HUDEP-2 (cell line): ENCODE data around the gene KDM6A.
"Not testable (repeated sequence)": the region's sequence is repeated elsewhere in the genome, so short reads cannot be mapped to it uniquely, and the experiment has no call there.

Source experiments
- DNase-seq, 76 experiments: peaks; one replicate each; lab custom pipeline; 2025; ENCODE audit not compliant: unreplicated experiment in 76 of 76; lab: John Stamatoyannopoulos, UW

Gene KDM6A

DNA sequence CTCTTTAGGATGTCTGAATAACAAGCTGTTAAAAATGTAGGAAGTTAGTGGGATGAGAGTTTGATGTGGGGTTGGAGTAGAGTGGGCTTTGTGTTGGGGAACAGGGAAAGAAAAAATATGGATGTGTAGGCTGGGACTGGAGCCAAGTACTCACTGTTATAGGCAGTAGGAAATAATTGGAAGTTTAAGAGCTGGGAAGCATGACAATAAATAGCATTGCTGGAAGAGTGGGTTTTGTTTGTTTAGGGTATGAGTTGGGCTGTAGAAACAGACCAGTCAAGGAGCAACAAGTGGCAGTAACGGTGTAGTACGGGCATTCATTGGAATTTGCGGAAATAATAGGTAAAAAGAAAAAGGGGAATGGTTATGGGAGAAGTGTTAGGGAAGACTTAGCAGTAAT is 81.6 kb downstream of the KDM6A start:
- DNase-seq = no peak

- DNase-seq = no peak
Measured at GRCh38 chrX:44957848-44958247, 84.9 kb downstream of the KDM6A start.

GRCh38 chrX:44958480-44958879 is 85.5 kb downstream of the KDM6A start:
- no peak for DNase-seq

- no peak for DNase-seq
Measured at GRCh38 chrX:44961817-44962607, 89.0 kb downstream of the KDM6A start.

DNA sequence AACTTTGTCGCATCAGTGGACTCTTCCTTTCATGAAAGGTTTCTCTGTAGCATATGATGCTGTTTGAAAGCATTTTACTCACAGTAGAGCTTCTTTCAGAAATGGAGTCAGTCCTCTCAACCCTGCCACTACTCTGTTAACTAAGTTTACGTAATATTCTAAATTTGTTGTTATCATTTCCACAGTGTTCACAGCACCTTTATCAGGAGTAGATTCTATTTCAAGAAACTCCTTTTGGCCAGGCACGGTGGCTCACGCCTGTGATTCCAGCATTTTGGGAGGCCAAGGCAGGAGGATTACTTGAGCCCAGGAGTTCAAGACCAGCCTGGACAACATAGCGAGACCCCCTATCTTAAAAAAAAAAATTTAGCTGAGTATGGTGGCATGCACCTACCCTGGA is 90.0 kb downstream of the KDM6A start:
- no peak for DNase-seq

GRCh38 chrX:44967221-44967620 is 94.2 kb downstream of the KDM6A start:
- DNase-seq = no peak

- DNase-seq = no peak
Measured at GRCh38 chrX:44970709-44971108, 97.7 kb downstream of the KDM6A start.

- DNase-seq = peak in 61 of 76 experiments; percentile 0 to 58 (median 11)
Measured at GRCh38 chrX:44971674-44972073, 98.7 kb downstream of the KDM6A start.

DNA sequence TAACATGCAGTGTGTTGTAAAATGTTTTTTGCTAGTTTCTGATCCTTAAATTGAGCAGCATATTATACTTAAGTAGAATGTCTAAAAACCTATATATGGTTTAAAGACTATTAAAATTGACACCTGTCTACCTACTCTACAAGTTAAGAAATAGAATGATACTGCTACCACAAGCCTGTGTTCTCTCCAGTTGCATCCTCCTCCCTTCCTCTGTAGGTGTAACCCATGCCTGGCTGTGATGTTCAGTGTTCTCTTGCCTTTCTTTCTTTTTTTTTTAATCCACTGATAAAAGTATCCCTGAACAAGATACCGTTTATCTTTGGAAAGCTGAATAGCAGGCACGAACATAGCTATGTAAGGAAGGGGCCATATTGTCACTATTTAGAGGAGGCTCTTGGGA is 99.1 kb downstream of the KDM6A start:
- no peak for DNase-seq

GRCh38 chrX:44973420-44973932 is 100.5 kb downstream of the KDM6A start:
- DNase-seq = no peak

GRCh38 chrX:44974451-44974850 is 101.5 kb downstream of the KDM6A start:
- DNase-seq = no peak

DNA sequence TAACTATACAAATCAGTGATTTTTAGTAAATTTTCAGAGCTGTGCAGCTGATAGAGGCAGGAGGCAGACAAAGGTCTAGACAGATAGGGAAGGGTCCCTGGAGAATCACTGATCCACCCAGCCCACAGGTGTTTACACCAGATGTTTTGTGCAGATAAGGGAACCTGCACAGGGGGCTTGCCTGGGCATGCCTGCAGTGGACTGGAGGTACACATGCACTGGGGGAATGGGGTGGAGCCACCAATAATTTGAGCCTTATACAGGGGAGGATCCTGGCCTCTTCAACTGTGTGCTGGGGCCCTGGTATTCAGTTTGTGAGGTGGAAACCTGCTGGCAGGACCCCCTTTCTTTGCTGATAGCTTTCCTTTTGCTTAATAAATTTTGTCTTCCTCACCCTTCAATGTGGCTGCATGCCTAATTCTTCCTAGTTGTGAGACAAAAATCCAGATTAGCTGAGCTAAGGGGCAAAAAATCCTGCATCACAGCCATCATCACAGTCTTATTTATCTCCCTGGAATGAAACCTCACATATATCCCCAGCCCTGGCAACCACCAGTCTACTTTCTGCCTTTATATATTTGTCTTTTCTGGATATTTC is 102.8 kb downstream of the KDM6A start:
- DNase-seq = peak in 2 of 76 experiments; percentile 1 to 17

DNA sequence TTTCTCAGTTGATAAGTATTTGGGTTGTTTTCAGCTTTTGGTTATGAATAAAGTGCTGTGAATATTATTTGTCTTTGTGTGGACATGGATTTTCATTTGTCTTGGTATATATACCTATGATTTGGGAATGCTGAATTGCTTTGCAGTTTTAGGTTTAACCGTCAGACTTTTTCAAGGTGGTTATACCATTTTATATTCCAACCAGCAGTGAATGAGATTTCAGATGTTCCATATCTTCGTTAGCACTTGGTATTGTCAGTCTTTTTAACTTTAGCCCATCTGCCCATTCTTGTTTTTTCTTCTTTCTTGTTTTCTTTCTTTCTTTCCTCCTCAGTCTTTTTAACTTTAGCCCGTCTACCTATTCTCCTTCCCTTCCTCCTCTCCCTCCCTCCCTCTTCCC is 106.0 kb downstream of the KDM6A start:
- DNase-seq = no peak

DNA sequence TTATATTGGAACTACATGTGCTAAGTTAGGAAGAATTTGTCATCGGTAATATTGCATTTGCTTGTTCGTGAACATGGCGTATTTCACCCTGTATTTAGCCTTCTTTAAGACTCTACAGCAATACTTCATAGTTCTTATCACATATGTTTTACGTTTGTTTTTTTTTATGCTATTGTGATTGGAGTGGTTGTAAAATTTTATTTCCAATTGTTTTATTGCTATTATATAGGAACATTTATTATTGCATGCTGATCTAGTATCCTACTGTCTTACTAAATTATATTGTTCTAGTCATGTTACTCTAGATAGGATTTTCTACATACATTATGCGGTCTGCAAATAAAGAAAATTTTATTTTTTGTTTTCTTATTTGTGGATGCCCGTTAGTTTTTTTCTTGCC is 107.4 kb downstream of the KDM6A start:
- DNase-seq = no peak

DNA sequence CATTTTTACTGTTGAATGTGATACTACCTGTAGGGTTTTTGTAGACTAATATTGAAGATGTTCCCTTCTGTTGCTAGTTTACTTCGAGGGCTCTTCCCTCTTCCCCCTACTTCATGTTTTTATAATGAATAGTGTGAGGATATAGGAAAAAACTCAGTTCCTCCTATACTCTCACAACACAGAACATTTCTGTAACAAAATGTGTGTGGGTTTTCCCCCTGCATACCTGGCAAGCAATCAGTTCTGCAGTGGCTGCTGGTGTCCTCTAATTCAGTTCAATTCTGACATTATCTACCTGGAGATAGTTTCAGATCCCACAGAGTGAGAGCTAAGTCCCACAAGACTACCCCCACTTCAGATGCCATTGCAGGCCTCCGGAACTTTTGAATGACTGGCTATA is 107.9 kb downstream of the KDM6A start:
- no peak for DNase-seq

DNA sequence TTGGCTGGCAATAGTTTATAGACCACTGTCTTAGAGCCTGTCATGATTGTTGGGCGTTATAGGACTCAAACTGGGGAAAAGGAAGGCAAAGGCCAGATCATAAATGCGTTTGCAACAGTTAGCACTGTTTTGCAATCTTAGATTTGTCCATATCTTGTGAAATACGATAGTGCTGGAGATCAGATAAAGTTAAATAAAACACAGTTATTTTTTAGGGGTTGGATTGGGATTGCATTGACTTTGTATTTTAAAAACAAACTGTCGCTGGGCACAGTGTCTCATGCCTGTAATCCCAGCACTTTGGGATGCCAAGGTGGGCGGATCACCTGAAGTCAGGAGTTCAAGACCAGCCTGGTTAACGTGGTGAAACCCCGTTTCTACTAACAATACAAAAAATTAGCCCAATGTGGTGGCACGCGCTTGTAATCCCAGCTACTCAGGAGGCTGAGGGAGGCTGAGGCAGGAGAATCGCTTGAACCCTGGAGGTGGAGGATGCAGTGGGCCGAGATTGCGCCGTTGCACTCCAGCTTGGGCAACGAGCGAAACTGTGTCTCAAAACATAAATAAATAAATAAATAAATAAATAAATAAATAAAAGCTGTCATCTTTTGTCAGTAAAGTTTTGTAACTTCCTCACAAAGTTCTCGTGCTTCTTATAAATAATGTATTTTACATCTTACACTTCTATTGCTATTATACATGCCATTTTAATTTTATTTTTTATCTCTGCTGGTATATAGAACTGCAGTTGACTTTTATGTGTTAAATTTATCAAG is 117.2 kb downstream of the KDM6A start:
- no peak for DNase-seq

- DNase-seq = no peak
Measured at GRCh38 chrX:44992775-44993174, 119.8 kb downstream of the KDM6A start.

DNA sequence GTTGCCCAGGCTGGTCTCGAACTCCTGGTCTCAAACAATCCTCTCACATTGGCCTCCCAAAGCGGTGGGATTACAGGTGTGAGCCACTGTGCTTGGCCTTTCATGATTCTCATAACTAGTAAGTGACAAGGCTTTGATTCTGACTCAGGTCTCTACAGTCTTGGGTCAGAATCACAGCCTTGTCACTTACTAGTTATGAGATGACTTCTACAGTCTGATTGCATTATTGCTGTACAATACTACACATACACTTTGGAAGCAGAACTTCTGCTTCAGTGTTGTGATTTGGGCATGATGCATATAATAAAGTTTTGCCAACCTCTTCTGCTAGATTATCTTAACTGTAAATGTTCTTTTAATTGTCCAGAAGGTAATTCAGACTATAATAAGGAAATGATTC is 123.3 kb downstream of the KDM6A start:
- DNase-seq = no peak

- DNase-seq = no peak
Measured at GRCh38 chrX:44997282-44997812, 124.4 kb downstream of the KDM6A start.

DNA sequence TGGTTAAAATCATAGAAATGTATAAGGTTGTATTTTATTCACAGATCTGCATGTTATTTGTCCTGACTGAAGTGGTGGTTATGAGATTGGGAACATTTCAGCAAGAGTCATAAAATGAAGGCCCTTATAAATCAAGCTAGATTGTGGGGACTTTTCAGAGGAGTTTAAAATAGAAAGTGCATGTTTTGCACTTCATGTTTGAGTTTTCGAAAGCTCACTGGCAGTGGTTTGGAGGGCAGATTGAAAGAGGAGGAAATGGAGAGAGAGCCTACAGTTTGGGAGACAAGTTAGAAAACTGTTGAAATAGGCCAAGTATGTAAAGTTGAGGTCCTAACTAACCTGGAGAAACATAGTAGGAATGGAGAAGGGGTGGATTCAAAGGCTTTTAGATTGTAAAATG is 124.9 kb downstream of the KDM6A start:
- DNase-seq = no peak

- not testable (repeated sequence) for DNase-seq
Measured at GRCh38 chrX:44999237-44999636, 126.2 kb downstream of the KDM6A start.
